KG1 (cell line): Measurements from ENCODE around the gene SGTA.
"Not testable (repeated sequence)": the region's sequence is repeated elsewhere in the genome, so short reads cannot be mapped to it uniquely, and the experiment has no call there.

Experiments
- DNase-seq: peaks from one replicate; lab custom pipeline; 2025; lab: John Stamatoyannopoulos, UW

Gene SGTA, protein sequence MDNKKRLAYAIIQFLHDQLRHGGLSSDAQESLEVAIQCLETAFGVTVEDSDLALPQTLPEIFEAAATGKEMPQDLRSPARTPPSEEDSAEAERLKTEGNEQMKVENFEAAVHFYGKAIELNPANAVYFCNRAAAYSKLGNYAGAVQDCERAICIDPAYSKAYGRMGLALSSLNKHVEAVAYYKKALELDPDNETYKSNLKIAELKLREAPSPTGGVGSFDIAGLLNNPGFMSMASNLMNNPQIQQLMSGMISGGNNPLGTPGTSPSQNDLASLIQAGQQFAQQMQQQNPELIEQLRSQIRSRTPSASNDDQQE

DNA sequence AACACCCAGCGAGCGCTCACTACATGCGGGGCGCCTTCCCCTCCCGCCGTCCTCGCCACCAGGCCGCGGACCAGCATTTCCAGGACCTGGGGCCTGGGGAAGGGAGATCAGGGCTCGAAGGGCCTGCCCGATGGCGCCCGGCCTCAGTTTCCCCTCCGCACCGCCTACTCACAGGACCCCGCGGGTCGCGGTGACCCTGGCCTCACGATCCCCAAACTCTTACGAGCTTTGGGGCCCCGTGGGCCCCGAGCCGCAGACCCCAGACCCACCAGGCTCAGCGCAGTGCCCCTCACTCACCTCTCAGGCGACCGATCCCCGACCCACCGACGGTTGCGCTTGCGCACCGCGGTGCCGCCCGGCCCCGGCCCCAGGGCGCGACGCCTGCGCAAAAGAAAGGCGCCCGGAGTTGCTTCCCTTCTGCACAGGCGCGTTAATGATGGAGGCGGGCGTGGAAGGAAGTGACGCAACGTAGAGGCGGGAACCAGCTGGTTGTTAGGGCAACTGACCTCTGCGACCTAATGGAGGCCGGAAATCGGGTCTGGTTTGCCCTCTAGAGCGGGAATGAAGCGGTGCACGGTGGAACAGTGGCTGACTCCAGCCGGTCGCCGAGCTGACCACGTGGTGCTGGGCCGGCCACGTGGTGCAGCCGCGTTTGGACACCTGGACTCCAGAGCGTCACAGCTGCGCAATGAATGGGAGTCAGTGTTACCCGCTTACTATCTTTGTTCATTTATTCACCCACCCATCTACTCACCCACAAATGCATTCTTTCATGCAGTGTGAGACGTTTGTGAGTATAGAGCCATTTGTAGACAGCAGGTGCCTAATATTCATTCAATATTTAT is at the start of gene SGTA:
SGTA (minus strand) TSS at position 338 of the 845 bp plus-strand sequence. CDS start 14,205 bp downstream, outside the sequence.
- peak; percentile 96 for DNase-seq

DNA sequence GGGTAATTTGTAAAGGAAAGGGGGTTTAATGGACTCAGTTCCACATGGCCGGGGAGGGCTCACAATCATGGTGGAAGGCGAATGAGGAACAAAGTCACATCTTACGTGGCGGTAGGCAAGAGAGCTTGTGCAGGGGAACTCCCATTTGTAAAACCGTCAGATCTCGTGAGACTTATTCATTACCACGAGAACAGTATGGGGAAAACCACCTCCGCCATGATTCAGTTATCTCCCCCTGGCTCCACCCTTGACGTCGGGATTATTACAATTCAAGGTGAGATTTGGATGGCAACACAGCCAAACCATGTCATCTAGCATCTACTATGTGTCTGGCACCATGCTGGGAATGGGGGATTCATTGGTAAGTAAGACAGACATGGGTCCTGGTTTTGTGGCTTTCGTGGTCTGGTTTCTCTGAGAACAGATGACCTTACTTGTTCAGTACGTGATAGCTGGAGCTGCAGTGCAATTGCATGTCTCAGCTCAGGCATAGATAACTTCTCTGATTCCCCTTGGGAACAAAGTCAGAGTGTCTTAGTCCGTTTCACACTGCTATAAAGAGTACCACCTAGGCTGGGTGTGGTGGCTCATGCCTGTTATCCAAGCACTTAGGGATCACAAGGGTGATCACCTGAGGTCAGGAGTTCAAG is 44.9 kb upstream of the SGTA start:
- DNase-seq = no peak

DNA sequence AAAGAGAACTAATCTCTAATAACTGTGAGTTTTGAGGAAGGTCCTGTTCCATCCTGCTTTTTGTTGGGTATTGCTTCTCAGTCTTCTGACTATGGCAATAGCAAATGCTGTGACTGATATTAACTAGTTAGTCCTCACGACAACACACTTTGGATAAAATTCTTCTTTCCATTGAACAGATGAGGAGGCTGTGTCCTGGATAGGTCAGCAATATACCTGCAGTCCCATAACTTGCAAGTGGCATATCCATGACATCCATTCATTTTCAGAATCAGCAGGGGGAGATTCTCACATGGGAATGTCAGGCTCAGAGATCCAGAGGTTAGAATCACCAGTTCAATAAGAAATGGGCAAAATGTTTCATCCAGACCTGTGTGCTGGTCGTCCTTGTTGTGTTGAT is 43.9 kb upstream of the SGTA start:
- DNase-seq = no peak

DNA sequence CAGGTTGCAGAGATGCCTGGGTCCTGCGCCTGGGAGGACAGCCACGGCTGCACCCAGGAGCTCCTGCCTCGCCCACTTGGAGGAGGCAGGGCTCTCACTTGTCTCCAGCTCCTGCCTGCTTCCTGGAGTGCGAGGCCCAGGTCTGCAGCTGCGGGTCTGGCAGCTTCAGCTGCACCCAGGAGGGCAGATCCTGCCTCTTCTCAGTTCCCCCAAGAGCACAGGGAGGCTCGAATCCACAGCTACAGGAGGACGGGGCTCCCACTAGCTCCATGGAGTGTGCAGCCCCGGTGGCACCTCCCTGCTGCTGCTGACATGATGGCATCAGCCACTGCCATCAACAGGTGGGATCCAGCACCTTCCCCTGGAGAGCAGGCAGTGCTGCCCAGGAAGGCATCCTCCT is 41.1 kb upstream of the SGTA start:
- DNase-seq = no peak

DNA sequence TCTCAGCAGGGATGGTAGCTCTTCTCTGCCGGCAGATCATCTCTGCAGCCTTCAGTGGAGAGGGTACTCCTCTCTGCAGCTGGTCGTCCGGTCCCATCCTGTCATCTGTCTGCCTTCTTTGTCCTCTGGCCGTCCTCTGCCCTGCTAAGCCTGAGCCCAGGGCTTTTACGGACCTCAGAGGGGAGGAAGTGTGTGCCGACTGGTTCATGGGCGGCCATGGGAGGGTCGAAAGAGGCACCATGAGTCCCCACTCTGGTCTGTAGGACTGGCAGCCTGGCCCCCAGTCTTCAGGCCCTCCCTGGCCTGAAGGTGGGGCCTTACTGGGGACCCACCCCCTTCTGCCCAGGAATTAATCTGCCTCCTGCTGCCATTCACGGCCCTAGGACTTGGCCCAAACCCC is 40.6 kb upstream of the SGTA start:
- no peak for DNase-seq

DNA sequence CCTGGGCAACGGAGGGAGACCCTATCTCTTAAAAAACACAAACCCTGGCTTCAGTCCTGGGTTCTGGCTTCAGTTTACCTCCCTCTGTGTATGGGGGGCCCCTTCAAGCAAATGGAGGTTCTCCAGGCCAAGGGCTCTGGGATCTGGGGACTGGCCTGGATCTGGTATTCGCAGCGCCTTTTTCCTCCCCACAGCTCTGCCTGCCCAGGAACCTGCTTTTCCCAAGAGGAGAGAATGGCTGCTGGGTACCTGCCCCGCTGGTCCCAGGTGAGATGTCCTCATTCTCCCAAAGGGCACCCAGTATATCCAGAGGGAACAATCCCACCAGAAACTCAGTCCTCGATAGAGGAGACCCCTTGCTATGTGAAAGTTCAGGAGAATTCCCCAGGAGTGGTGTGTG is 39.8 kb upstream of the SGTA start:
- DNase-seq = no peak

DNA sequence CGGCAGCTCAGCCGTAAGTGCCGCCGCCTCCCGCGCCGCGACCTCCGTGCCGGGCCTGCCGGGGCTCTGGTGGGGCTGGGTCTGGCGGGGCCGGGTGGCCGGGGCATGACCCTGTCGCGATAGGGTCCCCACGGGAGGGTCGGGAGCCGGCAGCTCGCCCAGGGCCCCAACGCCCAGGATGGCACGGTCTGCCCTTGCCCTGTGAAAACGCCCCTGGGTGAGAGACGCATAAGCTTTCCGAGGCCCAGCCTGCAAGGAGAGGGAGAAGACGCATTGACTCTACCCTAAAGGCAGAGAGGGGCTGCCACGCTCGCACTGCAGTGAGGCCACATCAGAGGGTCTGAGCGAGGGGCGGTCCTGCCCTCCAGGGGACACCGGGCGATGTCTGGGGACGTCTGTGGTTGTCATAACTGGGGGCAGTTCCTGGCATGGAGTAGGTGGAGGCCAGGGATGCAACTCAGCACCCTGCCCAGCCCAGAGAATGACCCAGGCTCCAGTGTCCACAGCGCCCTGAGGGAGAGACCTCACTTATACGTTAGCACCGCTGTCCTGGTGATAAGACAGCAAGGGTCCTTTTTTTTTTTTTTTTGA is 37.1 kb upstream of the SGTA start:
- DNase-seq = no peak

DNA sequence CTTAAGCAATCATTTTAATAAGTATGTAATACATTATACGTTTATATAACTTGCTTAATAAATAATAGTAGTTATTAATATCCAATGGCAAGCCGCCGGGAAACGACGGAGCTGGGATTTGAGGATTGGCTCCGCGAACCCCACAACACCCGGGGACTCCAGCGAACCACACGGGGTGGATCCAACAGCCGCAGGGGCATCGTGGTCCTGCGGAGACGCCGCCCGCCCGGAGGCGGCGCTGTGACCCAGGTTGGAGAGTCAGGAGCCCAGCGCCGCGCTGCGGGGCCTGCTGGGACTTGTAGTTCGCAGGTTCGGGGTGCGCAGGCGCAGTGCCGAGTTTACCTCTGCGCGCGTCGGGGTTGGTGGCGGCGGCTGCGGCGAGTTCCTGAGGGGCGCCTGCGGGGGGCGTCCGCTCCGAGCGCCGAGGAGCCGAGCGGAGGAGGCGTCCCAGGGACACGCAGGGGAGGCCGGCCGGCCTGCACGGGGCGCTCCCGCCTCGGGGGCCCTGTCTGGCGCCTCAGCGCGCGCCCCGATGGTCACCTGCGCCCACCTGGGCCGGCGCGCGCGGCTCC is 36.6 kb upstream of the SGTA start, which contains the start of gene ZNF554:
ZNF554 (plus strand) TSS at position 329 of the 572 bp plus-strand sequence; CDS start at position 533, 204 bp downstream.
- DNase-seq = peak; percentile 96

DNA sequence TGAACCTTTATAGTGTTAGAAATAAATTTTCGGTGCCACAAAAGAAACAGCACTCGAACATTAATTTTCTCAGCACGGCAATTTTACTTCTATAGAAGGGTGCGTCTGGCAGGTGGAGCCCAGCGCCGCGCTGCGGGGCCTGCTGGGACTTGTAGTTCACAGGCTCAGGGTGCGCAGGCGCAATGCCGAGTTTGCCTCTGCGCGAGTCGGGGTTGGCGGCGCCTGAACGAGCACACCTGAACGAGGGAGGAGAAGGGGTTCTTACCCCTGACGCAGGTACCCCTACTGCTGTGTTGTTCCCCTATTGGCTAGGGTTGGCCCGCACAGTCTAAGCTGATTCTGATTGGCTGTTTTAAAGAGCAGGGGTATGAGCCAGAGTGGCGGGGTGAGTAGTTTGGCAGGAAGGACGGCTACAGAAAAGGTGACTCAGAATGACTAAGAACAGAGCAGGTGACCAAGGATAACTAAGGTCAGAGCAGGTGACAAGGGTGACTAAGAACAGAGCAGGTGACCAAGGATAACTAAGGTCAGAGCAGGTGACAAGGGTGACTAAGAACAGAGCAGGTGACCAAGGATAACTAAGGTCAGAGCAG is 34.3 kb upstream of the SGTA start:
- not testable (repeated sequence) for DNase-seq

DNA sequence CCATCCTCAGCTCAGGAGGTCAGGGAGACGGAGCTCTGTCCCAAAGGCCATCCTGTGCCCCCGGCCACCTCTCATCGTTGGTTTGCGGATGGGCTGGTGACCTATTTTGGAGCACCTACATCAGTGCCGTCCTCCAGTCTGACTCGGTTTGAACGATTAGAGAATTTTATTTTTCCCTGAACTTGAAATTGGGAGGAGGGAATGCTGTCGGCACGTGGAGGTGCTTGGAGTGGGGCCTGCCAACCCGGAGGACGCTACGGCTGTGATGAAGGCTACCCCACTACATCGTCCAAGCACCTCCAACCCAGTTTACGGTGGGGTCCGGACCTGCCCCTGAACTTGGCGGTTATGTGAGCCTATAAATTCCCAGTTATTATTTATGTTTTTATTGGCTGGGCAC is 33.6 kb upstream of the SGTA start:
- no peak for DNase-seq

DNA sequence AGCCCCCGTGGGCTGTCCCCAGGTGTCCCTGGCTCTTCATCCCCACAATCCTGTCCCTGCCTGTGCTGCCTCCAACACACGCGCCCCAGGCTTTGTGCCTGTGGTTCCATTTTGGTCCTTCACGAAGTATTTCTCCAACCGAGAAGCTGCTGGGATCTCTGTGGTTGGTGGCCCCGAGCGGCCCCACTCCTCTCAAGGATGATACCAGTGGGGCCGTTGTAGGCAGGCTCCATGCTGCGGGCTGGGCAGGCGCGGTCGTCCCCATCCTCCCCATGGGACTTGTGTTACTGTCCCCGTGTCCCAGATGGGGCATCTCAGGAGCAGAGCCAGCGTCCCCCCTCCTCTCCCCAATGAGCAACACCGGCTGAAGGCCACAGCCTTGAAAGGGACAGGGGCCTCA is 32.9 kb upstream of the SGTA start:
- DNase-seq = no peak

DNA sequence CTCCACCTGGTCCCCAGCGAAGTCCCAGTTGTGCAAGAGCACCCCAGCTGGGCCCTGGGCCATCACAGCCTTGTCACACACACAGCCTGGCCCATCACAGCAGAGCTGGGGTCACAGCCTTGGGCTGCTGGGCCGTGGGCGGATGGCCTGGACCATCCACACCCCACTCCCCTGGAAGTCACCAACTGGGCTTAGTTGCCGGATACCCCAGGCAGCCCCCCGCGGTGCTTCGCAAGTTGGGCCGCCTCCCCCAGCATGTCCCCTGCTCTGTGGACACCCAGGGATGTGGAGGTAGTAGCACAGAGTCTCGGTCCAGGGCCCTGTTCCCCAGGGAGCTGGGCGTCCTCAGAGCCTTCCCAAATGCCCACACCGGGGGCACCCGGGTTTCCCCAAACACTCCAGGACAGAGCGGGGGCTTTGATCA is 32.1 kb upstream of the SGTA start:
- no peak for DNase-seq

DNA sequence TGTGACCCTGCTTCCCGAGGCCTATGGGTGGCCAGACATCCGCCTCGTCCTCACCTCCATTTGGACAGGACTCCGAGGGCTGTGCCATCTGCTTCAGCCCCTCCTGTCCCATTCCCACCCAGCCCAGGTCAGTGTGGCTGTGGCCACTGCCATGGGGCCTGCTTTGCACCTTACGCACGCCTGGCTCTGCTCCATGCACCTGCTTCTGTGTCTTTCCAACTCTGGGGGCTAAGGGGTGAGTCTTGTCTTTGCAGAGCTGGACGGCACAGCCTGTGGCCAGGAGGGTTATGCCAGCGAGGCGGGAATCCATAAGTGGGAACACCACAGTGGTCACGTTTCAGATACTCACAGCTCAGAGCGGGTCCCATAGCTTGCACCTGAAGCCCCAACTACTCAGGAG is 31.4 kb upstream of the SGTA start:
- DNase-seq = no peak

DNA sequence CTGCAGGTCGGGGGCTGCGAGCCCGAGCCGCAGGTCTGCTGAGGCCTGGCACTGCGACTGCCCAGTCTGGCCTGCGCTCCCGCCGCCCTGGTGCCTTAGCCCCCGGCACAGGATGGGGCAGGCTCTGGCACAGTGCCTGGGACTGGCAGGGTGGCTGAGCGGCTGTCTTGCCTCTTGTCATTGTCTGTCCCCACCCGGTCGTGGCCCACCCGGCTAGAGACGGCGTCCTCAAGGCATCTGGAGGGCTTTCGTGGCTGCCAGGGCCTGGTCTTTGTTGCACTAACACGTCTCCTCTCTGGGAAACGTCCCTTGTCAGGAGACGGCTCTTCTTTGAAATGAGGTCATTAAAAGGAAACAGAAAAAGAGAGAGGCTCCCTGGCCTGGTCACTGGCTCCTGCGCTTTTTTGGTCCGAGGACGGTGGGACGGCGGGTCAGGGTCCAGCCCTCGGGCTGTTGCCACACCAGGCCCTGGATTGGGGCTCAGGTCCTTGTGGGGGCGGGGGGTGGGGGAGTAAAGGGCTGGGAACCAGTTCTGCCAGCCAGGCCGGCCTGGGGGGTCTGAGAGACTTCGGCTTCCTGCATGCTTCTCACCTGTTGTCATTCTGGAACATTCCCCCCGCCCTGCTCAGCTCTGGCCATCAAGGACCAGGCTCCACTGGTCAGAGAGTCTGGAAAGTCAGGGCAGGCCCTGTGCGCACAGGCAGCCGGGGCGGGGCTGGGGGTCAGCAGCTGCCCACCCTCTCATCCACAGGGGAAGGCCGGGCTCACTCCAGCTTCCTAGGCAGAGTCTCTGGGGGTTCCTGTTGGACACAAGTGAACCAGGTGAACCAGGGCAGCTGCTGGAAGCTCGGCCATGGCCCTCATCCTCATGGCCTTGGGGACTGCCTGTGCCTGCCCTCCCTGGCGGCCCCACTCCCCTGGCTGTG is 30.4 kb upstream of the SGTA start:
- no peak for DNase-seq

DNA sequence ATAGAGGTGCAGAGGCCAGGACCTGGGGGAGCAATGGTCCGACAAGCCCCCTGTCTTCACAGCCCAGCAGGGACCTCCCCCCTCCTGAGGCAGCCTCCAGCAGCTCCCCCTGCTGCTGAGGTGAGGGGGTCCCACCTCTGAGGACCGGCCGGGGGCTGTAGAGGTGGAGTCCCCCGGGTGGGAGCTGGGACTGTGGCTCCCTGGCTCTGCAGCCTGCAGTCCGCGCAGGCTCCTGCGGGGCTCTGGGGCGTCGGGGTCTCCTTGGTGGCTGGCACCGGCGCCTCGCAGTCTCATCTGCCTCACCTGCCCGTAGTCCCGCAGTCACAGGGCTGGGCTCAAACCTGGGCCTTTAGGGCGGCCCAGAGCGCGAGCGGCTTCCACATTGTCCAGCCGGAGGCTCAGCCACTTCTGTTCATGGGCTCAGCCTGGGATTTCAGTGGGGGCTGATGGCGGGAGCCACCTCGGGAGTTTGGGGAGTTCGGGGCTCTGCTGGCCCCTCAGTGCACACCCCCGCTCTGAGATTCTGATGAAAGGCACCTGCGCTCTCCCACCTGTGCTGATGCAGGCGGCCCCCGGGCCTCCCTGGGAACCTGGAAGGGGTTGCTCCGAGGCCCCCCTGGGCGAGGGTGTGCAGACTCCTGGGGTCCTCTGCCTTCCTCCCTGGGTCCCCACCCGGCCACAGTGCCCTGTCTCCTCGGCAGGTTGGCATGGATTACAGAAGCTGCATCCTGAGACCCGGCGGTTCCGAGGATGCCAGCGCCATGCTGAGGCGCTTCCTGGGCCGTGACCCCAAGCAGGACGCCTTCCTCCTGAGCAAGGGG is 29.6 kb upstream of the SGTA start:
- DNase-seq = no peak

DNA sequence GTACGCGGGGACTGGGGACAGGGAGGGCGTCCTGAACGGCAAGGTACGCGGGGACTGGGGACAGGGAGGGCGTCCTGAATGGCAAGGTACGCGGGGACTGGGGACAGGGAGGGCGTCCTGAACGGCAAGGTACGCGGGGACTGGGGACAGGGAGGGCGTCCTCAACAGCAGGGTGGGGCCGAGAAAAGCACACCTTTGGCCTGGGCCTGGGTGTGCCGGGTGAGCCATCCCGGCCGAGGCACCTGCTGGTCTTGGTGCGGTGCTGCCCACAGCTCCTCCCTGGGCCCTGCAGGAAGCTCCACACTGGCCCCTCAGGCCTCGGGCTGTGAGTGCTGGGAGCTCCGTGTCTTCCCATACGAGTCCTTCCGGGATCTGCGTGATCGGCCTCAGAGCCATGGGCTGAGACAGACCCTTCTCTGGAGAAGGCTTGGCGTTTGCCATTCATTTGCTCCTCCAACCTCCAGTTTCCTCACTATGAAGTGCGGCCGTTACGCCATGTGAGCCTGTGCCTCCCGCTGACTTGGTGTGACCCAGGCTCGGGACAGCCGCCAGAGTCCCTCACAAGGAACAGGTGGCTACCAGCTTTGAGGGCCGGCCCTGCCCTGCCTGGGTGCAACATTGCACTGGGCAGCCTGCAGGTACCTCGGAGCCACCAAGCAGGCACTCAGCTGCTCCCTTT is 28.8 kb upstream of the SGTA start:
- no peak for DNase-seq

DNA sequence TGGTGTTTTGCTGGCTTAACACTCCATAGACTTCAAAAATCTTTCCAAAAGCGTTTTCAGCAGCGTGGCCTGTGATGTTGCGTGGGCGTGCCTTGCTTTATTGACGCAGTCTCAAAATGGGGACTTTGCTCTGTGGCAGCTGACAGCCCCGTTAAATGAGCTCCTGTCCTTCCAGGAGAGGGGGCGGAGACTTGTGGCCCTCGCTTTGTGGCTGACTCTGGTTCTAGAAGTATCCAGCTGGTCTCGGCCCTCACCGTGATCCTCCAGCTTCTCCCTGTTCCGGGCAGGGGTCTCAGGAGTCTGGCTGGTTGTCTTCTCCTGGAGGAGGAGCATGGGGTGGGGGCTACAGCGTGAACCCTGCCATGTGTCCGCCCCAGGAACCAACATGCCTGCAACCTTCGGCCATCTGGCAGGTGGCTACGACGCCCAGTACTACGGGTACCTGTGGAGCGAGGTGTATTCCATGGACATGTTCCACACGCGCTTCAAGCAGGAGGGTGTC is 28.2 kb upstream of the SGTA start:
- DNase-seq = no peak

DNA sequence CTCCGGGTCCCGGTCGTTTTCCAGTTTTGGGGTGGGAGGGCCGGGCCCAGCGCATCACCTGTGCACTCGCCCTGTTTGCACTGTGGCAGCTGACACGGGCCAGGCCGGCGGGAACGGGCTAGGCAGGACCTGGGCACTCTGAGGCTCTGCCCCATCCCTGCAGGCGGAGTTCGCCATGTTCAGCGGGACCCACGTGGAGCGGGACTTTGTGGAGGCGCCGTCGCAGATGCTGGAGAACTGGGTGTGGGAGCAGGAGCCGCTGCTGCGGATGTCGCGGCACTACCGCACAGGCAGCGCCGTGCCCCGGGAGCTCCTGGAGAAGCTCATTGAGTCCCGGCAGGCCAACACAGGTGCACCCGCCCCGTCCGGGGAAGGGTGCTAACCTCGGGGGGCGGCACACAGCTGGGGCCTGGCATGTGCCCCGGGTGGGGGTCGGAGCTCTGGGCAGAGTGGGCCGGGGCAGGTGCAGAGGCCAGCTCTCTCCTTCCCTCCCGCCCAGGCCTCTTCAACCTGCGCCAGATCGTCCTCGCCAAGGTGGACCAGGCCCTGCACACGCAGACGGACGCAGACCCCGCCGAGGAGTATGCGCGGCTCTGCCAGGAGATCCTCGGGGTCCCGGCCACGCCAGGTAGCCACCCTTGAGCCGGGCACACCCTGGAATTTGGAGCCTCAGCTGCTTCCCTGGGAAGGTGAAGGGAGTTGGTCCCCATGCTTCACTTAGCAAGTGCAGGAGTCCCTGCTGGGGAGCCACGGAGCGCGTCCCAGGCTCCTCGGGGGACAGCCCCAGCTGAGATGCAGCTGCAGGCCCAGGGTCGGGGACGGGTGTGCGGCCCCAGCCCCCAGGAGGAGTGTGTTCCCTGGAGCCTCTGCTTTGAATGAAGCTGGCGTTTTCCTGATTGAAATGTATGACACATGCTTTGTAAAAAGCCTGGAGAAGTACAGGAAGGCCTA is 27.3 kb upstream of the SGTA start:
- DNase-seq = no peak
